Mucosa of descending colon (tissue), 3 donors: ENCODE data around the gene ABR. TPM values are rescaled to one million over a fixed set of nuclear protein-coding genes. Genes with fewer than 3 reads are reported as not detected.

ENCODE experiments used
- ATAC-seq: fragments of 200-7000 bp; cut with Tn5 transposase; one replicate; pipeline ENCODE4 v1.9.1; 2020; ENCODE audit warnings: mild to moderate bottlenecking, moderate library complexity
- DNase-seq, 3 donors: peaks; one replicate each; pipeline ENCODE4 v3.0.0-alpha.2; 2020
- H3K36me3 ChIP-seq: fragments of 200-600 bp; one replicate; pipeline ENCODE4 v1.8.0; 2021; ENCODE audit warnings: low read depth, mild to moderate bottlenecking
- H3K4me1 ChIP-seq: fragments of 200-600 bp; one replicate; pipeline ENCODE4 v1.8.0; 2021; ENCODE audit warnings: low read depth, mild to moderate bottlenecking
- H3K4me3 ChIP-seq: fragments of 200-600 bp; one replicate; pipeline ENCODE4 v1.8.0; 2021; ENCODE audit warnings: mild to moderate bottlenecking
- H3K9me3 ChIP-seq: fragments of 200-600 bp; one replicate; pipeline ENCODE4 v1.8.0; 2021; ENCODE audit warnings: mild to moderate bottlenecking
- intact Hi-C, 2 donors: fragments of 100-400 bp; cut with DNase I in 1 of 2; cut with micrococcal nuclease in 1 of 2; formaldehyde crosslinking; loops; one replicate each; pipeline versions ENCODE4 v1.11.0 to v1.11.1; 2022; cut with DNase I, micrococcal nuclease
- total RNA-seq, 3 donors: library from RNA; stranded (reverse); fragmentation: NEBNext Ultra II Directional in 2 of 3; extraction: Animal tissue kit (Norgen Biotek cat#: 25700) in 2 of 3; gene quantifications; one replicate each; pipeline versions ENCODE4 v1.2.1 to v1.2.4, GENCODE V29; 2021 to 2023
- TF ChIP-seq, protein P1 (sequence below): fragments of 200-600 bp; IDR thresholded peaks from one replicate; pipeline ENCODE4 v1.8.0; 2022; ENCODE audit warnings: antibody characterized with exemption, mild to moderate bottlenecking
- donor health status: DM: no; HTN: no; CAD: no; lungs with moderate emphysema.
- donor health status: DM: no; HTN: no; CAD: no.
- donor health status: DM: no; HTN: yes; CAD: no.

Gene ABR
- total RNA-seq, 3 donors from 2014 or later = 257 to 470 (median 292) TPM

DNA sequence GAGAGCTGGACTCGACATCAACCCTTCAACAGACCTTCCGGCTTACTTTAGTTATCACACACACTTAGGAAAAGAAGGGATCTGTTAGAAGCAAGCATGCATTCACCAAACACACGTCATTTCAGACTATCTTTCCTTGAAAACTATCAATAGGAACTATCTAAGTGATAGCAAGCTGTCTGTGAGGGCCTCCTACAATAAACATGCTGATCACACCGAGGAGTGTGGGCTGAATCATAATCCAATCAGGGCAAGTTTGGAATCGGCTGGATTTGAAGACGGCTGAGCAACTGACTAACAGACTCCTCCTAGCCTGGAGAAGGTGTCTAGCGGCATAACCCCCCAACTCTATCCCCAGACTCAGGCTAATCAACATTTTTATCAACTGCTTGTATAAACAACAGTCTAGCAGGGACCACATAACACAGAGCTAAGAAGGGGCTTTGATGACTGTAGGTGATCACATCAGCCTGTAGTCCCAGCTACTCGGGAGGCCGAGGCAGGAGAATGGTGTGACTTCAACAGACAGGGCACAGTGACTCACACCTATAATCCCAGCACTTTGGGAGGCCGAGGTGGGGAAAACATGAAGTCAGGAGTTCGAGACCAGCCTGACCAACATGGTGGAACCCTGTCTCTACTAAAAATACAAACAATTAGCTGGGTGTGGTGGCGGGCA, 214.3 kb downstream of the ABR start:
- H3K9me3 ChIP-seq = no peaks in the 10 kb centered on the region

DNA sequence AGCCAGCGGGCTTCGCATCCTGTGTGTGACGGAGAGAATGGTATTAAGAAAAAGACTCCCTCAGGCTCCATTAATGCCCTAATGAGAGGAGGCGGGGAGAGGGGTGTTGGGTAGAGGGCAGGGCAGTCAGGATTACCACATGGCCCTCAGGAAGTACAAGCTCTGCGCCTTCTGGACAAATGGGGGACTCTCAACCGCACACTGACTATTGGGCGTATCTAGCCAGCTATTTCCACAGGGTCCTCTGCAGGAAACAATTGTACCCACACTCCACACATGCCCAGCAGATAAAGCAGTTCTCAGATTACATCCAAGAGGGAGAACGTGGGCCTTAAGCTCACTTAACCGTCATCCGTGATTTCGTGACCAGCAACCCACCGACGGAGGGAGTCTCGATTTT, 214.9 kb downstream of the ABR start:
- intact Hi-C loops = no loop called here
- ATAC-seq = no peak

More for the DNA sequence above, 214.3 kb downstream of the ABR start:
- Histone ChIP-seq H3K4me3 (no peak overlapping the region), H3K36me3 (no peaks in the 10 kb centered on the region), H3K4me1 (no peaks in the 10 kb centered on the region)
- ATAC-seq (no peak), DNase-seq (no peak)
- TF ChIP-seq, protein P1, sequence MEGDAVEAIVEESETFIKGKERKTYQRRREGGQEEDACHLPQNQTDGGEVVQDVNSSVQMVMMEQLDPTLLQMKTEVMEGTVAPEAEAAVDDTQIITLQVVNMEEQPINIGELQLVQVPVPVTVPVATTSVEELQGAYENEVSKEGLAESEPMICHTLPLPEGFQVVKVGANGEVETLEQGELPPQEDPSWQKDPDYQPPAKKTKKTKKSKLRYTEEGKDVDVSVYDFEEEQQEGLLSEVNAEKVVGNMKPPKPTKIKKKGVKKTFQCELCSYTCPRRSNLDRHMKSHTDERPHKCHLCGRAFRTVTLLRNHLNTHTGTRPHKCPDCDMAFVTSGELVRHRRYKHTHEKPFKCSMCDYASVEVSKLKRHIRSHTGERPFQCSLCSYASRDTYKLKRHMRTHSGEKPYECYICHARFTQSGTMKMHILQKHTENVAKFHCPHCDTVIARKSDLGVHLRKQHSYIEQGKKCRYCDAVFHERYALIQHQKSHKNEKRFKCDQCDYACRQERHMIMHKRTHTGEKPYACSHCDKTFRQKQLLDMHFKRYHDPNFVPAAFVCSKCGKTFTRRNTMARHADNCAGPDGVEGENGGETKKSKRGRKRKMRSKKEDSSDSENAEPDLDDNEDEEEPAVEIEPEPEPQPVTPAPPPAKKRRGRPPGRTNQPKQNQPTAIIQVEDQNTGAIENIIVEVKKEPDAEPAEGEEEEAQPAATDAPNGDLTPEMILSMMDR = no peak
- intact Hi-C loops = no loop called here

DNA sequence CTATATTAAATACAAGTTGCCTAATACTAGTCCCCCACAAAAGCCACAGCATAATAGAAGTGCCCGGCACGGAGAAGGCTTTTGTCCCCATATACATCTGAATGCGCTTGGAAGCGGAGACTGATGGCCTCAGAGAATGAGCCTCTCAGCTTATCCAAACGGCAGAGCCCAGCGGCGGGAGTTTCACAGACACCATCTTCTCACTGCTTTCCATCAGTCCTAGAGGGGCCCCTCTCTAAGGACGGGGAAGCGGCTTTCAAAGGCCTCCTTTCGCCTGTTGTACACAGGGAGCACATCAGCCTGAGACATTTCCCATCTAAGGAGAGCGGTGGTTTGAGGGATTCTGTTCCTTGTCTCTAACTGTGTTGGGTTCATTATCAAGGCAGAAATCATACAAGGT, 217.1 kb downstream of the ABR start:
- H3K4me3 ChIP-seq = no peak overlapping the region
- no peaks in the 10 kb centered on the region for H3K4me1 ChIP-seq
- intact Hi-C loops = no loop called here
- TF ChIP-seq, protein P1 = no peak
- no peaks in the 10 kb centered on the region for H3K36me3 ChIP-seq
- DNase-seq (no peak), ATAC-seq (no peak)
- H3K9me3 ChIP-seq = no peaks in the 10 kb centered on the region

More for the DNA sequence above, 214.9 kb downstream of the ABR start:
- Histone ChIP-seq H3K4me3 (no peak overlapping the region), H3K4me1 (no peaks in the 10 kb centered on the region), H3K9me3 (no peaks in the 10 kb centered on the region), H3K36me3 (no peaks in the 10 kb centered on the region)
- DNase-seq = no peak
- TF ChIP-seq, protein P1 = no peak

DNA sequence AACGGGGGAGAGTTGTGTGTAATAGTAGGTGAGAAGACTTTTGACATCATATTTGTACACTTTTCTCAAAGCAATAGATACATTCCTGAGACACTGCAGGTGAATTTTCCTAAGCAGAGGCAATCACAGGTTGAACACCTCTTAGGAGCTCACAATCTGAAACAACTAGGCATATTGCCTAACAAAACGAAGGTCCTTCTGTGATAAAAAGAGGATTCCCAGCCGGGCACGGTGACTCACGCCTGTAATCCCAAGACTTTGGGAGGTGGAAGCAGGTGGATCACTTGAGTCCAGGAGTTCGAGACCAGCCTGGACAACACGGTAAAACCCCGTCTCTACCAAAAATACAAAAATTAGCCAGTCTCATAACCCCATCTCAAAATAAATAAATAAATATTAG, 217.6 kb downstream of the ABR start:
- intact Hi-C loops = no loop called here
- no peak overlapping the region for H3K4me3 ChIP-seq
- no peaks in the 10 kb centered on the region for H3K4me1 ChIP-seq
- peak in 1 of 3 donors; percentile 2 for DNase-seq
- ATAC-seq = no peak
- TF ChIP-seq, protein P1 = no peak
- H3K9me3 ChIP-seq = no peaks in the 10 kb centered on the region
- no peaks in the 10 kb centered on the region for H3K36me3 ChIP-seq

GRCh38 chr17:958712-959451, 220.9 kb downstream of the ABR start:
- intact Hi-C loops = no loop called here
- TF ChIP-seq, protein P1 = no peak
- DNase-seq (peak in 1 of 3 donors; percentile 10), ATAC-seq (no peak)
- no peaks in the 10 kb centered on the region for H3K4me1 ChIP-seq
- H3K4me3 ChIP-seq = no peak overlapping the region
- no peaks in the 10 kb centered on the region for H3K9me3 ChIP-seq
- no peaks in the 10 kb centered on the region for H3K36me3 ChIP-seq
